ENCODE results near the gene ZNF362. TPM values are rescaled to one million over a fixed set of nuclear protein-coding genes. Genes with fewer than 3 reads are reported as not detected.
A peak's percentile ranks its signal among the peaks of the same experiment; 100 is the strongest.

ZNF362 gene
- total and polyA plus RNA-seq, 2 of the 13 experiments (the other 11 are each of a cell fraction or from before 2014, with no cell fraction given), result 8.3 to 14.2 TPM

GRCh38 chr1:33305816-33306652, 49.7 kb downstream of the ZNF362 start:
- H3K4me3 ChIP-seq (replicated peaks in 1 of 3; ENCODE audit: insufficient read depth in 1 of 3, low read depth in 2 of 3, low read length in 3 of 3), result no peak overlapping the region
- no TSS peak for BruUV-seq (replicated peaks)
- intact Hi-C loops (cut with micrococcal nuclease; ENCODE audit: unreplicated experiment), result no loop called here
- CTCF ChIA-PET (ENCODE audit: low intra/inter-chr PET ratio, low total read pairs), result no interaction called here
- peaks cover 0 to 1% of the 10 kb centered on the region in 2 experiments; a peak in 1 of 5 replicates for H3K27me3 ChIP-seq (ENCODE audit: control insufficient read depth in 1 of 2, insufficient read depth in 2 of 2, low read length in 2 of 2)
- no peak for TF ChIP-seq ZNF672 (CRISPR knock-in tag; IDR thresholded peaks at IDR 0.05)
- TF ChIP-seq SIN3B (IDR thresholded peaks at IDR 0.05; ENCODE audit: low read length), result no peak
- no peak for TF ChIP-seq RXRB (CRISPR knock-in tag; IDR thresholded peaks at IDR 0.05; ENCODE audit: borderline replicate concordance)
- TF ChIP-seq THAP8 (CRISPR knock-in tag; IDR thresholded peaks at IDR 0.05; ENCODE audit: borderline replicate concordance), result no peak
- WGBS (ENCODE audit: low lambda C conversion rate), result 56% methylated on average over 19 of the region's 20 CpGs
- H3K4me2 ChIP-seq (ENCODE audit: low read depth, low read length), result no peak overlapping the region
- H3K27ac ChIP-seq (ENCODE audit: extremely low read length, insufficient read depth, low read length), result no peak overlapping the region
- H3K4me1 ChIP-seq (ENCODE audit: insufficient read depth, low read length), result peaks cover 12% of the 10 kb centered on the region
- no peak overlapping the region for H2AFZ ChIP-seq (ENCODE audit: low read length)
- H3K9ac ChIP-seq (ENCODE audit: insufficient read depth, low read depth, low read length), result no peak overlapping the region
- H4K20me1 ChIP-seq (ENCODE audit: insufficient read depth, low read length), result no peaks in the 10 kb centered on the region
- no peaks in the 10 kb centered on the region for H3K36me3 ChIP-seq (replicated peaks in 1 of 2; ENCODE audit: control insufficient read depth in 1 of 2, insufficient read depth in 2 of 2, low read length in 2 of 2)
- ATAC-seq, result no peak
- in situ Hi-C loops (cut with HindIII; ENCODE audit: extremely low pct_ligation_motif_present, low pct_unique_long_range_greater_than_20kb), result no loop called here
- POLR2A ChIA-PET, result no interaction called here
- no peaks in the 10 kb centered on the region for H3K9me3 ChIP-seq (ENCODE audit: low read length)
- no peak for DNase-seq (ENCODE audit: low spot score)
- no peak for FAIRE-seq
- H3K79me2 ChIP-seq (ENCODE audit: insufficient read depth, low read length), result no peaks in the 10 kb centered on the region

- Histone ChIP-seq H4K20me1 (ENCODE audit: insufficient read depth, low read length) (no peaks in the 10 kb centered on the region), H3K4me1 (ENCODE audit: insufficient read depth, low read length) (0 out of 2 replicates have a peak, but pooled peaks cover 5% of the 10 kb centered on the region), H3K9ac (ENCODE audit: insufficient read depth, low read depth, low read length) (no peak overlapping the region), H2AFZ (ENCODE audit: low read length) (no peak overlapping the region), H3K79me2 (ENCODE audit: insufficient read depth, low read length) (no peaks in the 10 kb centered on the region), H3K27ac (ENCODE audit: extremely low read length, insufficient read depth, low read length) (no peak overlapping the region), H3K27me3 (ENCODE audit: control insufficient read depth in 1 of 2, insufficient read depth in 2 of 2, low read length in 2 of 2) (peaks cover 0 to 9% of the 10 kb centered on the region in 2 experiments; a peak in 1 of 5 replicates), H3K4me2 (ENCODE audit: low read depth, low read length) (no peak overlapping the region), H3K36me3 (replicated peaks in 1 of 2; ENCODE audit: control insufficient read depth in 1 of 2, insufficient read depth in 2 of 2, low read length in 2 of 2) (no peaks in the 10 kb centered on the region), H3K4me3 (replicated peaks in 1 of 3; ENCODE audit: insufficient read depth in 1 of 3, low read depth in 2 of 3, low read length in 3 of 3) (no peak overlapping the region), H3K9me3 (ENCODE audit: low read length) (no peaks in the 10 kb centered on the region)
- no peak for TF ChIP-seq POLR2AphosphoS2 (IDR thresholded peaks at IDR 0.05; ENCODE audit: low read depth, low read length)
- TF ChIP-seq ZNF644 (CRISPR knock-in tag; IDR thresholded peaks at IDR 0.05; ENCODE audit: low read depth), result no peak
- no peak for TF ChIP-seq TBP (CRISPR knock-in tag; IDR thresholded peaks at IDR 0.05)
- TF ChIP-seq SRSF1 (optimal IDR thresholded peaks at IDR 0.05; ENCODE audit: low read depth, low read length), result no peak
- TF ChIP-seq KMT2A (CRISPR knock-in tag; IDR thresholded peaks at IDR 0.05), result no peak
- TF ChIP-seq ZFP36L2 (CRISPR knock-in tag; IDR thresholded peaks at IDR 0.05), result no peak
- TF ChIP-seq SCMH1 (CRISPR knock-in tag; IDR thresholded peaks at IDR 0.05; ENCODE audit: borderline replicate concordance), result no peak
- TF ChIP-seq HNRNPK (IDR thresholded peaks at IDR 0.05; ENCODE audit: low read depth, low read length, poor library complexity, severe bottlenecking), result peak; percentile 54
- intact Hi-C loops (cut with micrococcal nuclease; ENCODE audit: unreplicated experiment) (no loop called here), in situ Hi-C loops (cut with HindIII; ENCODE audit: extremely low pct_ligation_motif_present, low pct_unique_long_range_greater_than_20kb) (no loop called here)
- no peak for DNase-seq (ENCODE audit: low spot score)
- ATAC-seq, result no peak
- CTCF ChIA-PET (ENCODE audit: low intra/inter-chr PET ratio, low total read pairs), result no interaction called here
- BruUV-seq (replicated peaks), result no TSS peak
- POLR2A ChIA-PET, result no interaction called here
- WGBS (ENCODE audit: low lambda C conversion rate), result 93% methylated on average over 100 of the region's 113 CpGs
- FAIRE-seq, result no peak
These were observed 50.6 kb downstream of the ZNF362 start for GRCh38 chr1:33306653-33307493.

Data from HepG2 (cell line).